H54 (cell line): ENCODE measurements around the gene FAM83B.
"Not testable (repeated sequence)": the region's sequence is repeated elsewhere in the genome, so short reads cannot be mapped to it uniquely, and the experiment has no call there.

Experiments
- DNase-seq: peaks from one replicate; pipeline ENCODE4 v3.0.0; 2011; ENCODE audit warnings: low spot score, mixed read lengths; ENCODE audit not compliant: insufficient read length
- FAIRE-seq: peaks from 3 replicates; lab custom pipeline; 2011; peaks lifted over from hg19 to GRCh38; lab: Jason Lieb, UNC
- POLR2A ChIP-seq: IDR thresholded peaks from 2 replicates; pipeline ENCODE4 v1.6.1; 2011; ENCODE audit warnings: low read depth, mild to moderate bottlenecking, low read length

The FAM83B gene

DNA sequence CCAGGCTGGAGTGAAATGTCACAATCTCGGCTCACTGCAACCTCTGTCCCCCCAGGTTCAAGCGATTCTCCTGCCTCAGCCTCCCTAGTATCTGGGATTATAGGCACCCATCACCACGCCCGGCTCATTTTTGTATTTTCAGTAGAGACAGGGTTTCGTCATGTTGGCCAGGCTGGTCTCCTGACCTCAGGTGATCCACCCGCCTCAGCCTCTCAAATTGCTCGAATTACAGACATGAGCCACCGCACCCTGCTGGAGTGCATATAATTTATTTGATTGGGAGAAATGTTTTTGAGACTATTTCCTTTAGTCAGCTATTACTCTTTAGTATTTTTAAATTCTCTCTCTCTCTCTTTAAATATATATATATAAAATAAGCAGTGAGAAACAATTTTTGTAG, 29.8 kb downstream of the FAM83B start:
- FAIRE-seq: no peak
- TF ChIP-seq POLR2A: no peak

DNA sequence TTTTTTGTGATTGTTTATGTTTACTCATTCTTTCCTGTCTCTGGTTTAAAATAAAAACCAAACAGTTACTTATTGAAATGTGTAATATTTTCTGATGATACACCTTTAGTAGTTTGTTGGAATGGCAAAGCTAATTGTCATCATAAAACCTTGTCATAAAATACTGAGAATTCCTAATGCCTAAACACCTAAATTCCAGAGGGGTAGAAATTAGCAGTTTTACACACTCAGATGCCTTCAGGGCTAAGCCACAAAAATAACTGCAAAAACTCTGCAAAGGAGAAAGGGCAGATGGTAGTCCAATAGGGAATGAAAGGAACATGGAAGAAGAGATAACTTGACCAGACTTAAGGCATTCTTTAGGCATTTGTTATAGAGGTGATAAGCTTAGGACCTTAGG, 30.3 kb downstream of the FAM83B start:
- no peak for TF ChIP-seq POLR2A
- DNase-seq: no peak
- no peak for FAIRE-seq

More for the DNA sequence above, 29.8 kb downstream of the FAM83B start:
- no peak for DNase-seq

DNA sequence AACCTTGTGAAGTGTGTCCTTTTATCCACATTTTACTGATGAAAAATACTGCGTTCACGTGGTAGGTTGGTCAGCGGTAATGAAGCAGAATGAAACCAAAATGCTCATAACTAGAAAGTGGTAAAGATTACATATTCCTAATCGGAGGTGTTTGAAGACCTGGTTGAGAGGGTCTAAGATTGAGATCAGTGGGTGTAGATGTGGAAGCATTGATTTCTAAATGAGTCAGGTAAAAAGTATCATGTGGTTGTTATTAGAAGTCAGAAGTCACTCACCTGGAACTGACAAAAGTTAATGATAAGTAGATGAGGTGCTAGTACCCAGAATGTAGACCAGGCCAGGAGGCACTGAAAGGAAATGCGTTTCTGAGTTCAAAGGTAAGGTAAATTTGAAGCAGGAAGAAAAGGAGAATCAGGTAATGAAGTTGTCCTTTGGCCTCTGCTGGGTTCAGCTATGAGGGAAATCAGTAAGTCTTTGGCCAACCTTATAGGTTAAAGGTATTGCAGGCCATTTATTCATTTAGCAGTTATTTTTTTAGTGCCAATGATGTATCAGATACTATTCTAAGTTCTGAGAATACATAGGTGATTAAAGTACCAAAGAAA, 31.2 kb downstream of the FAM83B start:
- no peak for TF ChIP-seq POLR2A
- DNase-seq (no peak), FAIRE-seq (no peak)

DNA sequence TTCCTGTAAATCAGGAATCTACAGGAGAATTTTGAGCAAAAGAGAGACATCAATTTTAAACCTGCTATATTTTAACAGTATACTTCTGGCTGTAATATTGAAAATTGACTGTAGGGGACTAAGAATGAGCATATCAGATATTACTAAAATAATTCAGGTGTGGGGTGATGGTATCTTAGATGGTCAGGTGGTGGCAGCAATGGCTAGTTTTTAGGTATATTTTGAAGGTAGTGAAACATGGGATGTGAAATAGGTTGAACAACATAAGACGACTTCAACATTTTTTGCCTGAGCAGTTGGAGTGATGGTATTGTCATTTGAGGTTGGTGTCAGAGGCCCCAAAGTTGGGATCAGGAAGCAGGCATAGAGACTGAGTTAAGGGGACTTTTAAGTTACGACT, 32.1 kb downstream of the FAM83B start:
- FAIRE-seq (peak; percentile 23), DNase-seq (no peak)
- no peak for TF ChIP-seq POLR2A

DNA sequence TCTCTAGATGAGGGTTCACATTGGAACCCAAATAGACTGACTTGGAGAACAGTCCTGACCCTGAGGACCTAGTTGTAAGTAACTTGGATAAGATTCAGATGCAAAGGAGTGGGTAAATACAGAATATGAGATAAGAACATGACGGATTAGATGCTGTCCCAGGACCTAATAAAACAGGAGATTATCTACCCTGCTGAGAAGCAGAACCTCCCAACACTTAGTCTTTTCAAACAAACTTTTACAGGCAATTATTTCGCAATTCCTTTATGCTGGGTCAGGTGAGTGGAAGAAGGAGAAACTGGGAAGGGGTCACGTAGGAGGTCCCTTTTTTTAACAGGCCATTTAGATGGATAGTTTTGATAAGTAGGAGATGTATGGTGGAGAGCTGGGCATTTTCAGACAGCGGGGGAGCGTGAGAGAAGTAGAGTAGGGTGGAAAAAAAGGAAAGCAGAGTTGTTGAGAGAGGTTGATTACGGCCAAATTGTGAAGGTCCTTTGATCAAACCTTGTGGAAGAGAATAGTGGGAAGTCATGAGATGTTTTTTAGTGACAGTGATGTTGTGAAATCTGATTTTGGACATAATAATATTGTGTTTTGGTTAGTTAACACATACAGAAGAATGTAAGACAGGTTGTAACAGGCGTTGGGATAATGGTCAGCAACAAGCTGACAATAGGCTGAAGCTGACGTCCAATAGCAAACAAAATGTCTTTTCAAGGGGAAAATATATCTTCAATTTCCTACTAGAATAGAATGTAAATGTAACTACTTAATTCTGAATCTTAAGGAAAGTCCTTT, 32.8 kb downstream of the FAM83B start:
- FAIRE-seq (no peak), DNase-seq (no peak)
- no peak for TF ChIP-seq POLR2A

DNA sequence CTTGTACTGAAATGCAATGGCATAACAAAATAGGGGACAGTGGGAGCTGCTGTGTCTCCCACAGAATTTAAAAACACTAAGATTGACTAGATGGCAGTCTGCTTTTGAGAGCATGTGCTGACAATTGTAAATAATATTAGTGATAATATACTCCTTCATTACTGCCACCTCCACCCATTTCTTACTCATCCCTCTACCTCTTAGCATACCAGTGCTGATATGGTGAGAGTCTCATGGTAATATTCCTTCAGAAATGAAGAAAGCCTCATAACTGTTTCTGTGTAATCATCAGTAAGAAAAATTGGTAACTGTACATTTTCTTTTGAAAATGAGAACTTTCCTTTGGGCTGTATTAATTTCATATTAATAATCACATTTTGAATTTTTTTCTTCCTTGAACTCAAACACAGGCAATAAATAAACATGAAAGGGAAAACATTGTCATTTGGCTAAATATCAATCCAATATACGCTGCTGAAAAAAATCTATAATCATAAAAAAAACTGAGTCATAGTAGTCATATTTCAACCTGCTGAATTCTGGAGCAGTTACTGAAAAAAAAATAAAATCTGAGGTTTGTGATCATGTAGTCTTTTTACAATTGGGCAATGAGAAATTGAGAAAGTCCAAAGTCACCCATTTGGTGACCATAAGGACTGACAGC, 34.6 kb downstream of the FAM83B start:
- DNase-seq (no peak), FAIRE-seq (no peak)
- TF ChIP-seq POLR2A: no peak

DNA sequence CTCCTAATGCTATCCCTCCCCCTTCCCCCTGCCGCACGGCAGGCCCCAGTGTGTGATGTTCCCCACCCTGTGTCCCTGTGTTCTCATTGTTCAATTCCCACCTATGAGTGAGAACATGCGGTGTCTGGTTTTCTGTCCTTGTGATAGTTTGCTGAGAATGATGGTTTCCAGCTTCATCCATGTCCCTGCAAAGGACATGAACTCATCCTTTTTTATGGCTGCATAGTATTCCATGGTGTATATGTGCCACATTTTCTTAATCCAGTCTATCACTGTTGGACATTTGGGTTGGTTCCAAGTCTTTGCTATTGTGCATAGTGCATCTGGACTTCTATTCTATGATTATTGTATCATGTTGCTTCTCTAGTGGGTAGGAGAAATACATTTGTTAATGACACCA, 35.3 kb downstream of the FAM83B start:
- not testable (repeated sequence) for FAIRE-seq, DNase-seq

DNA sequence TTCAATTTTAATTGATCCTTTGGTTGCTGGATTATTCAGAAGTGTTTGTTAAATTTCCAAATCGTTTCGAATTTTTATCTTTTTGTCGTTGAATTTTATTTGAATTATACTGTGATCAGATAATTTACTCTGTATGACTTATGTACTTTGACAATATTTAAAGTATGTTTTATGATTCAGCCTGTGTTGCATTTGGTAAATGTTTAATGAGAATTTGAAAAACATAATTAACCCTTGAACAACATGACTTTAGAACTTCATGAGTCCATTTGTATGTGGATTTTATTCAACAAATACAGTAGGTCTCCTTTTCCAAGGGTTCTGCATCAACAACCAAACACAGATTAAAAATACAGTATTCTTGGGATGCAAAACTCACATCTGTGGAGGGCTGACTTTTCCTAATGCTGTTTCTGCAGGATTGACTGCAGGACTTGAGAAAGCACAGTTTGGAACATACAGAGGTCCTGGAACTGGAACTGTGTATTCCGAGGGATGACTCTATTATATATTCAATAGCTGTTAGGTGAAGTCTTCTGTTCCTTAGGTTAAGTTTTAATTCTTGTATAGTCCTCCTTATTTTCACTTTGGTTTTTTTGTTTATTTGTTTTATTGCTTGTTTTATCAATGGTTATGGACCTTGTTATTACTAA, 40.5 kb downstream of the FAM83B start:
- DNase-seq (no peak), FAIRE-seq (peak; percentile 41)
- no peak for TF ChIP-seq POLR2A

DNA sequence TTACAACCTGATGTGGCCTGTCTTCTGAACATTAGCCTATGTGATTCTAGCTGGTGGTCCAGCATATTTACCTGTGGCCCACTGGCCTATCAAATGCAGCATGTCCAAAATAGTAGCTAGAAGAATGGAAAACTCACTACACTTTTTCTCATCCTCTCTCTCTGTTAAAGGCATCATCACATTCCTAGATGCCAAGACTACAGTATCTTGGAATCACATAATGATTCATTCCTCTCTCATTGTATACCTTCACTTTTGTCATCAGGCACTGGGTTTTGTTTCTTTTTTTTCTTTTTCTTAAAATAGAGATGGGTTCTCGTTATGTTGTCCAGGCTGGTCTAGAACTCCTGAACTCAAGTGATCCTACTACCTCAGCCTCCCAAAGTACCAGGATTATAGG, 45.0 kb downstream of the FAM83B start:
- no peak for TF ChIP-seq POLR2A
- no peak for DNase-seq
- FAIRE-seq: no peak

DNA sequence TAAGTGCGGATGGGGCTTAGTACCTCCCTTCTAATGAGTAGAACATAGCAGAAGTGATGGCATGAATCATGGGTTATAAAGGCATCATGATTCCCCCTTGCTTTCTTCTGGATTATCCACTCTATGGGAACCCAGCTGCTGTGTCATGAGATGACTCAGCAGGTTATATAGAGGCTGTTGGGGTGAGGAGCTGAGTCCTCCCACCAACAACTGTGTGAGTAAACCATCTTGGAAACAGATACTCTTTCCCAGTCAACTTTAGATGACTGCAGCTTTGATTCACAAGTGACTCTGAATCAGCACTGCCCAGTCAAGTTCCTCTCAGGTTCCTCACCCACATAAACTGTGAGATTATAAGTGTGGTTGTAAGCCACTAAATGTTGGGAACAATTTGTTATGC, 46.3 kb downstream of the FAM83B start:
- no peak for TF ChIP-seq POLR2A
- FAIRE-seq (peak; percentile 99), DNase-seq (peak; percentile 26)

DNA sequence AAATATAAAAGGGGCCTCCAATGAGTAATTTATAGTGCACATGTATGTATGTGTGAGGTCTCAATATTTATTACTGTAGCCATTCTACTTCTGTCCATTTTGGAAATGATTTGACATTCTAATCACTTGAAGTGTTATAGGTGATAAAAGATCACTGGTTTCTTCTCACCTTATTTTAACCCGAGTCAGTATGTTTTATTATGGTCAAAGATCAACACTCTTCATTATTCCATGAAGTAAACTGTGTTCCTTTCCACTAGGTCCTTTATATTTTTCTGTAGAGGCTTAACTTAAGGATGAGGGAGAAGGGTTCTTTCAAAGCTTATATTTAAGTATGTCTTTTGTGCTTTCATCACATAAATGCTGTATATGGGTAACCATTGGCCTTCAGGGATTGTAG, 47.2 kb downstream of the FAM83B start:
- FAIRE-seq (no peak), DNase-seq (no peak)
- TF ChIP-seq POLR2A: no peak

DNA sequence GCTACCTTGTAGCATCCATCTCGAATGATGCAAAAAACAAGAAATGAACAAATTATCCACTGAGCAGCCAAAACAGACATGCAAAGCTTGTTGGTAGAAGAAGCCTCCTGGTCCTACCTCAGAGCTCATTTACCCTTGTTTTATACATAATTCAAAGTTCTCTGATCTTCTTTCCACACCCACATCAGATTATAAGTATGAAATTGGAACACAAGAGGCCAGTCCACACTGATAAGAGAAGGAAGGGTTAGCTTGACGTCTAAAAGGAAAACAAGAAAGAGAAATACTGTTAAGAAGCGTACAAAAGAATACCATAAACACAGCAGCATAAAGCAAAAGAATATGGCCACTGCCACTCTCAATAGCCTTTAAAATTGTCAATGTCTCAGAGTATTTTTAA, 49.7 kb downstream of the FAM83B start:
- TF ChIP-seq POLR2A: no peak
- DNase-seq: no peak
- FAIRE-seq: no peak

DNA sequence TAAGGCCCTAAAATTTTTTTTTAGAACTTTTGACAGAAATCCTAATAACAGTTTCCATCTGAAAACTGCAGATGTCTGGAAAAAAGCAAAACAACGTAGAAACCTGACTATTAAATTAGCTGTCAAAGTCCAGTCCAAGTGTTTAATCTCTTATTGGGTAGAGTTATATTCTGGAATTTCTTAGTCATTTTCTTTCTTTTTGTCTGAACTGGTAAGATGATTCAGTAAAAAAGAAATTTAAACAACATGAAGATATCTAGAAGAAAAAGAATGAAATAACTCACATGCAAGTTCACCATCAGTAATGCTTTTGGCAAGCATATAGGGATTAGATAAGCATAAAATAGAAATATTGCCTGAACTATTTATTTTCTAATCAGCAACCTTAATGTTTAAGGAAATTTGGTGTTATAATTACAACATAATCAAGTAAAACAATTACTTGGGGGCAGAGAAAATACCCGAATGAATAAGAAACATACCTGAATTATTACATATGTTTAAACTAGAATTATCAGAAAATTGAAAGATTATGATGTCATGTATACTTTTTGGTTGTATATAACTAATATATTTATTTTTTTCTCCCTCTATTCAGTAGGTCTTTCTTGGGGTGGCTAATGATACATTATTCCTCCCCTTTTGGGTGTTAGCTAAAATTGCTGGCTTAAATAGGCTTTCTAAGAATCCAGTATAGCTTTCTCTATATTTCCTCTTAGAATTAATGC, 51.1 kb downstream of the FAM83B start:
- DNase-seq (no peak), FAIRE-seq (no peak)
- no peak for TF ChIP-seq POLR2A

DNA sequence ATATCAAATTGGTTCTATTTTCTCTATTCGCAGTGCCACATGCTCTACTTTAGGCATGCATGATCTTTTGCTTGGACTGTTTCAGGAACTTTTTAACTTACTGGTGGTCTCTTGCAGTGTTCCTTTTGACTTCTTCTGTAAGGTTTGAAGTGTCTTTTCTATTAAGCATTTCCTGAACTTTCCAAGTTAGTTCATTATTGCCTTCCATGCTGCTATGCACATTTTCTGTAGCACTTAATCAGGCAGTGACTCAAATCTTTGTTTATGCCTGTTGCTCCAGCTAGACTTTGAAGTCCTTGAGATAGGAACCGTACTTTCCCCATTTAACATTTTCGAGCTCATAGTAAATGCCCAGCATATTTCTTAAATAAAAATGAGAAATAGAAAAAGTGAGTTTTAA, 52.2 kb downstream of the FAM83B start:
- TF ChIP-seq POLR2A: no peak
- FAIRE-seq: peak; percentile 23
- no peak for DNase-seq
